HepG2 (cell line): ENCODE measurements around the gene TNFRSF11A. TPM values are rescaled to one million over a fixed set of nuclear protein-coding genes. Genes with fewer than 3 reads are reported as not detected.

ENCODE experiments used
- ATAC-seq: fragments of 200-7000 bp; cut with Tn5 transposase; 3 replicates; pipeline ENCODE4 v1.9.1; 2020; ENCODE audit warnings: mild to moderate bottlenecking, moderate library complexity
- BruUV-seq: library from RNA; stranded (reverse); fragments of 400-500 nt; replicated peaks from 2 replicates; lab custom pipeline; 2021; lab: Mats Ljungman, UMichigan
- CTCF ChIA-PET: fragments of 300-600 bp; formaldehyde crosslinking; extraction: SDS; loops from one replicate; lab custom pipeline; 2021; ENCODE audit warnings: low total read pairs, inconsistent platforms, low intra/inter-chr PET ratio; lab: Yijun Ruan, JAX
- POLR2A ChIA-PET: fragments of 350-600 bp; sonication (Branson Sonifier 250); formaldehyde crosslinking; loops from one replicate; lab custom pipeline; 2020; ENCODE audit warnings: antibody characterized with exemption, inconsistent platforms; lab: Yijun Ruan, JAX
- DNase-seq: peaks from one replicate; pipeline ENCODE4 v3.0.0-alpha.2; 2015; ENCODE audit warnings: low spot score
- FAIRE-seq: peaks from 3 replicates; lab custom pipeline; 2011; peaks lifted over from hg19 to GRCh38; lab: Jason Lieb, UNC
- H2AFZ ChIP-seq: one replicate; pipeline ENCODE4 v1.6.1; 2011; ENCODE audit warnings: low read length, inconsistent platforms
- H3K27ac ChIP-seq: fragments of 300-600 bp; 3 replicates; pipeline ENCODE4 v1.8.0; 2011; ENCODE audit warnings: mixed run types, mild to moderate bottlenecking, mixed read lengths, low read length, inconsistent platforms; ENCODE audit not compliant: insufficient read depth; ENCODE audit errors: extremely low read length
- H3K27me3 ChIP-seq, 2 experiments: fragments of 200-600 bp in 1 of 2; 2 replicates in 1 of 2; 3 replicates in 1 of 2; pipeline versions ENCODE4 v1.6.0 to v1.8.0; 2011; ENCODE audit warnings: low read length in 2 of 2, mild to moderate bottlenecking in 2 of 2, moderate library complexity in 2 of 2, inconsistent platforms in 1 of 2; ENCODE audit not compliant: insufficient read depth in 2 of 2, control insufficient read depth in 1 of 2
- H3K36me3 ChIP-seq, 2 experiments: fragments of 200-600 bp in 1 of 2; replicated peaks in 1 of 2; 2 replicates in 1 of 2; 3 replicates in 1 of 2; pipeline versions ENCODE4 v1.5.1 to v1.8.0; 2011; ENCODE audit warnings: low read length in 2 of 2, inconsistent platforms in 1 of 2; ENCODE audit not compliant: insufficient read depth in 2 of 2, control insufficient read depth in 1 of 2
- H3K4me1 ChIP-seq: 2 replicates; pipeline ENCODE4 v1.5.1; 2012; ENCODE audit warnings: low read length, inconsistent platforms; ENCODE audit not compliant: insufficient read depth
- H3K4me2 ChIP-seq: 2 replicates; pipeline ENCODE4 v1.6.0; 2011; ENCODE audit warnings: low read depth, low read length, inconsistent platforms
- H3K4me3 ChIP-seq, 3 experiments: fragments of 200-600 bp in 1 of 3; sonication (generic), shearing (Covaris generic) in 1 of 3; replicated peaks in 1 of 3; 2 replicates each; pipeline ENCODE4 v1.5.1; 2011 to 2016; ENCODE audit warnings: low read length in 3 of 3, inconsistent platforms in 2 of 3, low read depth in 2 of 3, mild to moderate bottlenecking in 2 of 3, control low read depth in 1 of 3, mixed read lengths in 1 of 3; ENCODE audit not compliant: insufficient read depth in 1 of 3
- H3K79me2 ChIP-seq: one replicate; pipeline ENCODE4 v1.6.1; 2011; ENCODE audit warnings: low read length, inconsistent platforms; ENCODE audit not compliant: insufficient read depth
- H3K9ac ChIP-seq: 2 replicates; pipeline ENCODE4 v1.6.0; 2011; ENCODE audit warnings: mild to moderate bottlenecking, low read depth, low read length, inconsistent platforms; ENCODE audit not compliant: insufficient read depth
- H3K9me3 ChIP-seq: 2 replicates; pipeline ENCODE4 v1.5.1; 2012; ENCODE audit warnings: mild to moderate bottlenecking, low read length
- H4K20me1 ChIP-seq: 2 replicates; pipeline ENCODE4 v1.6.0; 2011; ENCODE audit warnings: inconsistent platforms, mild to moderate bottlenecking, low read length, moderate library complexity; ENCODE audit not compliant: insufficient read depth
- HMGXB4 ChIP-seq, 2 experiments: sonication (generic) in 1 of 2; formaldehyde crosslinking in 1 of 2; IDR thresholded peaks; 2 replicates each; pipeline versions ENCODE4 v1.4.0 to v1.6.1; 2018 to 2020; ENCODE audit warnings: missing genetic modification reagents in 2 of 2, borderline replicate concordance in 1 of 2, low read depth in 1 of 2, mild to moderate bottlenecking in 1 of 2, missing biosample characterization in 1 of 2
- HNF4G ChIP-seq, 2 experiments: sonication (generic) in 1 of 2; formaldehyde crosslinking in 1 of 2; IDR thresholded peaks; 2 replicates each; pipeline versions ENCODE4 v1.4.0 to v1.6.1; 2011 to 2020; ENCODE audit warnings: borderline replicate concordance in 2 of 2, low read depth in 2 of 2, mild to moderate bottlenecking in 2 of 2, low read length in 1 of 2, missing genetic modification reagents in 1 of 2, moderate library complexity in 1 of 2
- HNRNPLL ChIP-seq: fragments of 200-400 bp; formaldehyde crosslinking; IDR thresholded peaks from 2 replicates; pipeline ENCODE4 v1.6.1; 2017; ENCODE audit warnings: mild to moderate bottlenecking, low read depth, low read length; ENCODE audit not compliant: poor library complexity, severe bottlenecking
- TRIM24 ChIP-seq: sonication (generic); formaldehyde crosslinking; IDR thresholded peaks from 2 replicates; pipeline ENCODE4 v1.8.0; 2022; ENCODE audit warnings: mild to moderate bottlenecking, missing genetic modification reagents
- ZFX ChIP-seq: sonication (generic); formaldehyde crosslinking; IDR thresholded peaks from 2 replicates; pipeline ENCODE4 v1.4.0; 2020; ENCODE audit warnings: mild to moderate bottlenecking, low read depth, missing genetic modification reagents, moderate library complexity
- ZNF704 ChIP-seq: sonication (generic); formaldehyde crosslinking; IDR thresholded peaks from 2 replicates; pipeline ENCODE4 v1.8.1; 2023; ENCODE audit warnings: mild to moderate bottlenecking, inconsistent platforms, moderate library complexity, missing genetic modification reagents, borderline replicate concordance
- WGBS: methylation state at CpG from one replicate; pipeline ENCODE4 v1.1.6; 2017; ENCODE audit warnings: low lambda C conversion rate; 5-methylcytosine and 5-hydroxymethylcytosine counted together
- in situ Hi-C: cut with HindIII; loops from 2 replicates; pipeline ENCODE4 v1.10.0; 2017; ENCODE audit warnings: low pct_unique_long_range_greater_than_20kb; ENCODE audit not compliant: extremely low pct_ligation_motif_present
- intact Hi-C: fragments of 100-400 bp; cut with micrococcal nuclease; formaldehyde crosslinking; loops from one replicate; pipeline ENCODE4 v1.10.0; 2022; ENCODE audit not compliant: unreplicated experiment
- polyA plus RNA-seq, 8 experiments: library from polyadenylated mRNA; depleted of rRNA in 3 of 8; stranded (reverse) in 7 of 8; unstranded in 1 of 8; fragments of >200 nt; fragmentation: Illumina TruSeq in 4 of 8; extraction: Trizol in 4 of 8; gene quantifications; 2 replicates each; pipeline versions ENCODE4 v1.2.1 to v1.2.3, GENCODE V29; 2011 to 2016; ENCODE audit warnings: low read depth in 4 of 8, missing spikeins in 1 of 8, mixed read lengths in 1 of 8; ENCODE audit not compliant: insufficient read depth in 1 of 8
- total RNA-seq, 5 experiments: library from RNA; depleted of rRNA; stranded (reverse); fragments of >200 nt; fragmentation: Illumina TruSeq; extraction: Trizol; gene quantifications; 2 replicates each; pipeline ENCODE4 v1.2.3, GENCODE V29; 2016; ENCODE audit warnings: low read depth in 1 of 5
- TF ChIP-seq, protein P1 (sequence below): sonication (generic); formaldehyde crosslinking; IDR thresholded peaks from 2 replicates; pipeline ENCODE4 v1.8.0; 2022; ENCODE audit warnings: mild to moderate bottlenecking, missing genetic modification reagents, moderate library complexity
- TF ChIP-seq, protein P2 (sequence below): sonication (generic); formaldehyde crosslinking; IDR thresholded peaks from 2 replicates; pipeline ENCODE4 v1.5.0; 2020; ENCODE audit warnings: mild to moderate bottlenecking, missing genetic modification reagents
- TF ChIP-seq, protein P3 (sequence below): sonication (generic); formaldehyde crosslinking; IDR thresholded peaks from 2 replicates; pipeline ENCODE4 v1.5.0; 2020; ENCODE audit warnings: mild to moderate bottlenecking, missing genetic modification reagents, borderline replicate concordance

Gene TNFRSF11A
- total and polyA plus RNA-seq, 2 of the 13 experiments (the other 11 are each of a cell fraction or from before 2014, with no cell fraction given): 4.6 to 6.4 TPM

DNA sequence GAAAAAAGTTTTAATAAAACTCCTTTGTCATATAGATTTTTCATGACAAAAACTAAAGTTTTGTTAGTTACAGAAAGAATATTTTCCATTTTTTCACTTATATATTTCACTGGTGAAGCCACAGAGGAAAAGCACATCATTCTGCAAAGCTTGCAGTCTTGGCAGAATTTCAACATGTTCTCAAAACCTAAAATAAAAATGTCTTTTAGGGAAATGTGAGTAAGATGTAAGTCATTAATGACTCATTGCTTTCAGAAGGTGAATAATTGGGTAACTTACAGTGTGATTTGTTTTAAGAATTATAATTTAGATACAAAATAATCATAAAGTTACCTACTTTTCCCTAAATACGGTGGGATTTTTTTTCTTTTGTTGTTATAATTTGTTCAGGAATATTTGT lies 43.4 kb upstream of the TNFRSF11A start (continued):
- TF ChIP-seq HNRNPLL: no peak

GRCh38 chr18:62282188-62282629 lies 42.9 kb upstream of the TNFRSF11A start:
- Histone ChIP-seq H3K4me1 (peaks cover 9% of the 10 kb centered on the region), H3K27ac (no peak overlapping the region), H3K4me2 (no peak overlapping the region), H3K4me3 (no peak overlapping the region), H3K27me3 (no peaks in the 10 kb centered on the region; a peak in 1 of 5 replicates), H3K9ac (no peak overlapping the region), H3K9me3 (no peaks in the 10 kb centered on the region), H3K79me2 (no peaks in the 10 kb centered on the region), H4K20me1 (no peaks in the 10 kb centered on the region), H3K36me3 (peaks cover 3 to 27% of the 10 kb centered on the region in 2 experiments; a peak in 4 of 5 replicates), H2AFZ (no peak overlapping the region)
- no TSS peak for BruUV-seq
- no peak for DNase-seq
- intact Hi-C loops: no loop called here
- in situ Hi-C loops: no loop called here
- FAIRE-seq: no peak
- 100% methylated on average over 2 of the region's 2 CpGs for WGBS
- no peak for ATAC-seq
- POLR2A ChIA-PET: no interaction called here
- CTCF ChIA-PET: no interaction called here
- TF ChIP-seq, protein P1, sequence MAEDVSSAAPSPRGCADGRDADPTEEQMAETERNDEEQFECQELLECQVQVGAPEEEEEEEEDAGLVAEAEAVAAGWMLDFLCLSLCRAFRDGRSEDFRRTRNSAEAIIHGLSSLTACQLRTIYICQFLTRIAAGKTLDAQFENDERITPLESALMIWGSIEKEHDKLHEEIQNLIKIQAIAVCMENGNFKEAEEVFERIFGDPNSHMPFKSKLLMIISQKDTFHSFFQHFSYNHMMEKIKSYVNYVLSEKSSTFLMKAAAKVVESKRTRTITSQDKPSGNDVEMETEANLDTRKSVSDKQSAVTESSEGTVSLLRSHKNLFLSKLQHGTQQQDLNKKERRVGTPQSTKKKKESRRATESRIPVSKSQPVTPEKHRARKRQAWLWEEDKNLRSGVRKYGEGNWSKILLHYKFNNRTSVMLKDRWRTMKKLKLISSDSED (CRISPR knock-in tag): no peak
- TF ChIP-seq HMGXB4 (CRISPR knock-in tag; IDR thresholded peaks at IDR 0.05; ENCODE audit: borderline replicate concordance in 1 of 2, low read depth in 1 of 2) (no peak), ZNF704 (no peak), HNF4G (IDR thresholded peaks at IDR 0.05; ENCODE audit: borderline replicate concordance, low read depth, low read length) (no peak), HNF4G (CRISPR knock-in tag; IDR thresholded peaks at IDR 0.05; ENCODE audit: borderline replicate concordance, low read depth) (no peak), ZFX (no peak), TRIM24 (CRISPR knock-in tag) (no peak)
- TF ChIP-seq, protein P2, sequence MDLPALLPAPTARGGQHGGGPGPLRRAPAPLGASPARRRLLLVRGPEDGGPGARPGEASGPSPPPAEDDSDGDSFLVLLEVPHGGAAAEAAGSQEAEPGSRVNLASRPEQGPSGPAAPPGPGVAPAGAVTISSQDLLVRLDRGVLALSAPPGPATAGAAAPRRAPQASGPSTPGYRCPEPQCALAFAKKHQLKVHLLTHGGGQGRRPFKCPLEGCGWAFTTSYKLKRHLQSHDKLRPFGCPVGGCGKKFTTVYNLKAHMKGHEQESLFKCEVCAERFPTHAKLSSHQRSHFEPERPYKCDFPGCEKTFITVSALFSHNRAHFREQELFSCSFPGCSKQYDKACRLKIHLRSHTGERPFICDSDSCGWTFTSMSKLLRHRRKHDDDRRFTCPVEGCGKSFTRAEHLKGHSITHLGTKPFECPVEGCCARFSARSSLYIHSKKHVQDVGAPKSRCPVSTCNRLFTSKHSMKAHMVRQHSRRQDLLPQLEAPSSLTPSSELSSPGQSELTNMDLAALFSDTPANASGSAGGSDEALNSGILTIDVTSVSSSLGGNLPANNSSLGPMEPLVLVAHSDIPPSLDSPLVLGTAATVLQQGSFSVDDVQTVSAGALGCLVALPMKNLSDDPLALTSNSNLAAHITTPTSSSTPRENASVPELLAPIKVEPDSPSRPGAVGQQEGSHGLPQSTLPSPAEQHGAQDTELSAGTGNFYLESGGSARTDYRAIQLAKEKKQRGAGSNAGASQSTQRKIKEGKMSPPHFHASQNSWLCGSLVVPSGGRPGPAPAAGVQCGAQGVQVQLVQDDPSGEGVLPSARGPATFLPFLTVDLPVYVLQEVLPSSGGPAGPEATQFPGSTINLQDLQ: no peak
- TF ChIP-seq, protein P3, sequence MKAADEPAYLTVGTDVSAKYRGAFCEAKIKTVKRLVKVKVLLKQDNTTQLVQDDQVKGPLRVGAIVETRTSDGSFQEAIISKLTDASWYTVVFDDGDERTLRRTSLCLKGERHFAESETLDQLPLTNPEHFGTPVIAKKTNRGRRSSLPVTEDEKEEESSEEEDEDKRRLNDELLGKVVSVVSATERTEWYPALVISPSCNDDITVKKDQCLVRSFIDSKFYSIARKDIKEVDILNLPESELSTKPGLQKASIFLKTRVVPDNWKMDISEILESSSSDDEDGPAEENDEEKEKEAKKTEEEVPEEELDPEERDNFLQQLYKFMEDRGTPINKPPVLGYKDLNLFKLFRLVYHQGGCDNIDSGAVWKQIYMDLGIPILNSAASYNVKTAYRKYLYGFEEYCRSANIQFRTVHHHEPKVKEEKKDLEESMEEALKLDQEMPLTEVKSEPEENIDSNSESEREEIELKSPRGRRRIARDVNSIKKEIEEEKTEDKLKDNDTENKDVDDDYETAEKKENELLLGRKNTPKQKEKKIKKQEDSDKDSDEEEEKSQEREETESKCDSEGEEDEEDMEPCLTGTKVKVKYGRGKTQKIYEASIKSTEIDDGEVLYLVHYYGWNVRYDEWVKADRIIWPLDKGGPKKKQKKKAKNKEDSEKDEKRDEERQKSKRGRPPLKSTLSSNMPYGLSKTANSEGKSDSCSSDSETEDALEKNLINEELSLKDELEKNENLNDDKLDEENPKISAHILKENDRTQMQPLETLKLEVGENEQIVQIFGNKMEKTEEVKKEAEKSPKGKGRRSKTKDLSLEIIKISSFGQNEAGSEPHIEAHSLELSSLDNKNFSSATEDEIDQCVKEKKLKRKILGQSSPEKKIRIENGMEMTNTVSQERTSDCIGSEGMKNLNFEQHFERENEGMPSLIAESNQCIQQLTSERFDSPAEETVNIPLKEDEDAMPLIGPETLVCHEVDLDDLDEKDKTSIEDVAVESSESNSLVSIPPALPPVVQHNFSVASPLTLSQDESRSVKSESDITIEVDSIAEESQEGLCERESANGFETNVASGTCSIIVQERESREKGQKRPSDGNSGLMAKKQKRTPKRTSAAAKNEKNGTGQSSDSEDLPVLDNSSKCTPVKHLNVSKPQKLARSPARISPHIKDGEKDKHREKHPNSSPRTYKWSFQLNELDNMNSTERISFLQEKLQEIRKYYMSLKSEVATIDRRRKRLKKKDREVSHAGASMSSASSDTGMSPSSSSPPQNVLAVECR (CRISPR knock-in tag): no peak
